ENCODE data around the gene STXBP3. TPM values are rescaled to one million over a fixed set of nuclear protein-coding genes. Genes with fewer than 3 reads are reported as not detected.
"Not testable (repeated sequence)": the region's sequence is repeated elsewhere in the genome, so short reads cannot be mapped to it uniquely, and the experiment has no call there.

Gene STXBP3
- total RNA-seq, 4 donors from 2014 or later, result 55.8 to 154 (median 79.9) TPM

DNA sequence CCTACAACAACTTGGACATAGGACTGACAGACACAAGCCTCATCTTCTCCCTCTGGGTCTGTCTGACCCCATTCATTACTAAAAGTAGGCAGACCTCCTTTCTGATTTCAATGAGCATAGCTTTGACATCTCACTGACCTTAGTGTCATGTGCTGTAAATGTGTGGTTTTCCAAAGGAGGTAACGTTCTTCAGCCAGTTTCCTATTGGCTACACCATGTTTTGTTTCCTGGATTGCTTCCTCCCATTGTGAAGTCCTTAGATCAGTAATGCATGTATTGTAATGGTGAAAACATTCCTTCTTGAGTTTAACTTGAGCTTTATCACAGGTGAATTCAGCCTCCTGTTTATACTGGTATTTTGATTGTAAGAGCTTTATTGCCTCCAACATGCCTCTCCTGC is 20.6 kb downstream of the STXBP3 start:
- TF ChIP-seq, protein P1, sequence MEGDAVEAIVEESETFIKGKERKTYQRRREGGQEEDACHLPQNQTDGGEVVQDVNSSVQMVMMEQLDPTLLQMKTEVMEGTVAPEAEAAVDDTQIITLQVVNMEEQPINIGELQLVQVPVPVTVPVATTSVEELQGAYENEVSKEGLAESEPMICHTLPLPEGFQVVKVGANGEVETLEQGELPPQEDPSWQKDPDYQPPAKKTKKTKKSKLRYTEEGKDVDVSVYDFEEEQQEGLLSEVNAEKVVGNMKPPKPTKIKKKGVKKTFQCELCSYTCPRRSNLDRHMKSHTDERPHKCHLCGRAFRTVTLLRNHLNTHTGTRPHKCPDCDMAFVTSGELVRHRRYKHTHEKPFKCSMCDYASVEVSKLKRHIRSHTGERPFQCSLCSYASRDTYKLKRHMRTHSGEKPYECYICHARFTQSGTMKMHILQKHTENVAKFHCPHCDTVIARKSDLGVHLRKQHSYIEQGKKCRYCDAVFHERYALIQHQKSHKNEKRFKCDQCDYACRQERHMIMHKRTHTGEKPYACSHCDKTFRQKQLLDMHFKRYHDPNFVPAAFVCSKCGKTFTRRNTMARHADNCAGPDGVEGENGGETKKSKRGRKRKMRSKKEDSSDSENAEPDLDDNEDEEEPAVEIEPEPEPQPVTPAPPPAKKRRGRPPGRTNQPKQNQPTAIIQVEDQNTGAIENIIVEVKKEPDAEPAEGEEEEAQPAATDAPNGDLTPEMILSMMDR (IDR thresholded peaks at IDR 0.05), result no peak
- TF ChIP-seq POLR2A (IDR thresholded peaks at IDR 0.05) (no peak), EP300 (IDR thresholded peaks at IDR 0.05) (no peak), POLR2AphosphoS5 (IDR thresholded peaks at IDR 0.05) (no peak)
- no peak overlapping the region for H3K4me3 ChIP-seq
- no peaks in the 10 kb centered on the region for H3K9me3 ChIP-seq
- peaks cover 0 to 73% of the 10 kb centered on the region in 2 donors for H3K36me3 ChIP-seq
- ATAC-seq, result no peak
- no peaks in the 10 kb centered on the region for H3K27me3 ChIP-seq
- WGBS, 2 donors (ENCODE audit: low coverage in 1 of 2), result 38 to 40% methylated on average over 1 of the region's 1 CpG
- H3K27ac ChIP-seq, result no peak overlapping the region
- H3K4me1 ChIP-seq, result no peaks in the 10 kb centered on the region

DNA sequence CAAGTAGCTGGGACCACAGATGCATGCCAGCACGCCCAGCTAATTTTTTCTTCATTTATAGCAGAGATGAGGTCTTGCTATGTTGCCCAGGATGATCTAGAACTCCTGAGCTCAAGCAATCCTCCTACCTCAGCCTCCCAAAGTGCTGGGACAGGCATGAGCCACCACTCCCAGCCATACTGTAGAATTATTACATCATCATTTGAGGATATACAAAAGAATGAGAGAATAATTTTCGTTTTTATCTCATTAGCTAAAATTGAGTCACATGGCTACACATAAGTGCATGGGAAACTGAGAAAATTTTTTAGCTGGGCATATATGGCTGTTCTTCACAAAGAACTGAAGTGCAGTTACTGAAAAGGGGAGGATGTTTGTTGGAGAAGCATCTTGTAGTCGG is 21.2 kb downstream of the STXBP3 start:
- no peaks in the 10 kb centered on the region for H3K27me3 ChIP-seq
- no peaks in the 10 kb centered on the region for H3K9me3 ChIP-seq
- H3K36me3 ChIP-seq, result peaks cover 2 to 70% of the 10 kb centered on the region in 2 donors
- ATAC-seq, result no peak
- H3K27ac ChIP-seq, result no peak overlapping the region
- no peaks in the 10 kb centered on the region for H3K4me1 ChIP-seq
- WGBS, 2 donors (ENCODE audit: low coverage in 1 of 2), result 73 to 92% methylated on average over 2 of the region's 3 CpGs
- TF ChIP-seq POLR2A (IDR thresholded peaks at IDR 0.05) (no peak), EP300 (IDR thresholded peaks at IDR 0.05) (no peak), POLR2AphosphoS5 (IDR thresholded peaks at IDR 0.05) (no peak)
- TF ChIP-seq, protein P1 (IDR thresholded peaks at IDR 0.05), result no peak
- no peak overlapping the region for H3K4me3 ChIP-seq

DNA sequence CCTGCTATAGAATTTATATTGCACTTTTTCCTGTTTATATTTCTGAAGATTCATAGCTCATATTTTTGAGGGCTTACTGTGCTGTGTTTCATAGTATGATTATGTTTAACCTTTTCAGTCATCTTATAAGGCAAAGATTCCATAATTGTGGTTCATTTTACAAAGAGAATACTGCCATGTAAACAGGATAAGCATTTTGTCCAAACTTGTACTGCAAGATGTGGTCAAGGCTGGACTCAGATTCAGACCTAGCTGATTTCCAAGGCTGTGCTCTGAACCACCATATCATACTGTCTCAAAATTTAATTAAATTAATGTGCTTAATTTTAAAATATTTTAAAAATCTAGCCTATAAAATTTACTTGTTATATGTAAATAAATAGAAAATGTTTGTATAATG is 31.4 kb downstream of the STXBP3 start:
- Histone ChIP-seq H3K4me1 (no peaks in the 10 kb centered on the region), H3K36me3 (peaks cover under 1 to 99% of the 10 kb centered on the region in 2 donors), H3K27me3 (no peaks in the 10 kb centered on the region), H3K4me3 (no peak overlapping the region), H3K27ac (no peak overlapping the region), H3K9me3 (no peaks in the 10 kb centered on the region)
- TF ChIP-seq POLR2A (IDR thresholded peaks at IDR 0.05), result no peak
- TF ChIP-seq POLR2AphosphoS5 (IDR thresholded peaks at IDR 0.05), result no peak
- TF ChIP-seq, protein P1 (IDR thresholded peaks at IDR 0.05), result no peak
- TF ChIP-seq EP300 (IDR thresholded peaks at IDR 0.05), result no peak
- no peak for ATAC-seq

DNA sequence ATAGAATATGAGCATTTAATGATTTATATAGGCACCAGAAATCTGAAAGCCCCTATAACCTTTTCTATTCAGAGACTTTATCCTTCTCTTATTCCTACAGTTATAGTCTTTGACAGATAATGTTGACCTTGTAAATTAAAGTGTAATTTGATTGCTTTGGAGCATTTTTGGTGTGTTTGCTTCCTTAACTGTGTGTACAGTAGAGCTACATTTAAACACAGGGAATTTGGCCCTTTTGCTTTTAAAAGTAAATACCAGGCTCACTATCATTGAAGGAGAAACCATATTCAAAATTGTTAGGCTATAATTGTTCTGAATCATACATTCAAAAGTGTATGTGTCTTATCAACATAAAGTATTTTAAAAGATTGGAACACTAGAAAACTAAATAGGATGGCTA is 33.0 kb downstream of the STXBP3 start:
- peaks cover 0 to 3% (median 0%) of the 10 kb centered on the region in 3 donors for H3K9me3 ChIP-seq
- H3K27me3 ChIP-seq, result no peaks in the 10 kb centered on the region
- H3K4me3 ChIP-seq, result no peak overlapping the region
- no peak for ATAC-seq
- H3K36me3 ChIP-seq, result peaks cover 0 to 99% of the 10 kb centered on the region in 2 donors
- no peak for TF ChIP-seq POLR2A (IDR thresholded peaks at IDR 0.05)
- no peak for TF ChIP-seq POLR2AphosphoS5 (IDR thresholded peaks at IDR 0.05)
- TF ChIP-seq, protein P1 (IDR thresholded peaks at IDR 0.05), result no peak
- TF ChIP-seq EP300 (IDR thresholded peaks at IDR 0.05), result no peak
- no peak overlapping the region for H3K27ac ChIP-seq
- no peaks in the 10 kb centered on the region for H3K4me1 ChIP-seq

DNA sequence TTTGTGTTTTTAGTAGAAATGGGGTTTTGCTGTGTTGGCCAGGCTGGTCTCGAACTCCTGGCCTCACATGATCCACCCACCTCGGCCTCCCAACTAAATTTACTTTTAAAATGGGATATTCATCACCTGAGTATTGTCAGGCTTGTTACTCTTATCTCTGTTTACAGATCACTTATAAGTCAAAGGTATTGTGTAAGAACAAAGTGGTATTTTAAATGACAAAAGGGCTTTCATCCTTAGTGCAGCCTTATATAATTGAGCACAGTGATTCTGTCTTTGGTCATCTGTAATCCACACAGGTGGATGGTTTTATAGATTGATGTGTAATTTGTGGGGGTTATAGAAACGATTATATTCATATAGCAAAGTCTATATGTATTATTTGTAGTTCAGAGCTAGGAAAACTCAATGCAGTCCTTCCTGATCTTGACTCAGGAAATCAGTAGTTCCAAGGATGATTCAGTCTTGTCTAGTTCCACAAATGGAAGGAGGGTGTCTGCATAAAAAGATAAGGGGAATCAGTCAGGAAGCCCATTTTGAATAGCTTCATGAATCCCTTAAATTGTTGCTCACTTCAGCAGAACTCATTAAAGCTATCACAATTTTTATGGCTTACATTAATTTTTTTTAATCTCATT is 34.6 kb downstream of the STXBP3 start:
- WGBS, 2 donors (ENCODE audit: low coverage in 1 of 2), result 83 to 90% methylated on average over 2 of the region's 3 CpGs
- Histone ChIP-seq H3K4me3 (no peak overlapping the region), H3K36me3 (peaks cover 0 to 99% of the 10 kb centered on the region in 2 donors), H3K27ac (no peak overlapping the region), H3K27me3 (no peaks in the 10 kb centered on the region), H3K9me3 (peaks cover 0 to 19% (median 0%) of the 10 kb centered on the region in 3 donors), H3K4me1 (no peaks in the 10 kb centered on the region)
- ATAC-seq, result no peak
- TF ChIP-seq, protein P1 (IDR thresholded peaks at IDR 0.05), result no peak
- TF ChIP-seq EP300 (IDR thresholded peaks at IDR 0.05) (no peak), POLR2A (IDR thresholded peaks at IDR 0.05) (no peak), POLR2AphosphoS5 (IDR thresholded peaks at IDR 0.05) (no peak)

DNA sequence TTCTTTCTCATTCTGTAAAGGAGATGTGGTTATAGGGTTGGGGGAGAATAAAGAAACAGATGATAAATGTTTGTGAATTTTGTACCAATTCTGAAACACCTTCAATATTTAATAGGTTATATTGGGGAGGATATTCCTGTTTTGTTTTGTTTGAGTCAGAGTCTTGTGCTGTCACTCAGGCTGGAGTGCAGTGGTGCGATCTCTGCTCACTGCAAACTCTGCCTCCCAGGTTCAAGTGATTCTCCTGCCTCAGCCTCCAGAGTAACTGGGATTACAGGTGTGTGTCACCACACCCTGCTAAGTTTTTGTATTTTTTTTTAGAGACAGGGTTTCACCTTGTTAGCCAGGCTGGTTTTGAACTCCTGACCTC is 35.1 kb downstream of the STXBP3 start:
- Histone ChIP-seq H3K36me3 (peaks cover 0 to 99% of the 10 kb centered on the region in 2 donors), H3K9me3 (peaks cover 0 to 22% (median 0%) of the 10 kb centered on the region in 3 donors)
- WGBS, 2 donors (ENCODE audit: low coverage in 1 of 2), result 100% methylated on average over 1 of the region's 1 CpG
- not testable (repeated sequence) for H3K27me3 ChIP-seq, ATAC-seq, H3K4me1 ChIP-seq, H3K4me3 ChIP-seq, H3K27ac ChIP-seq

All from gastroesophageal sphincter (tissue), 4 donors.